Fibroblast of villous mesenchyme (primary cell): ENCODE measurements around the gene PTPN20. TPM values are rescaled to one million over a fixed set of nuclear protein-coding genes. Genes with fewer than 3 reads are reported as not detected.

Experiments
- DNase-seq: peaks from one replicate; pipeline ENCODE4 v3.0.0-alpha.2; 2010; ENCODE audit warnings: low read depth
- H3K4me3 ChIP-seq: 2 replicates; pipeline ENCODE4 v1.5.1; 2011; ENCODE audit warnings: low read depth, mild to moderate bottlenecking, low read length
- total RNA-seq: library from RNA; depleted of rRNA; stranded (reverse); fragments of >200 nt; gene quantifications from 2 replicates; pipeline ENCODE4 v1.2.3, GENCODE V29; 2012
- TF ChIP-seq, protein P1 (sequence below): IDR thresholded peaks from 2 replicates; pipeline ENCODE4 v1.5.1; 2012; ENCODE audit warnings: low read depth, mild to moderate bottlenecking, low read length; ENCODE audit not compliant: insufficient read depth

The PTPN20 gene
- total RNA-seq, 1 donor: 0.43 TPM

DNA sequence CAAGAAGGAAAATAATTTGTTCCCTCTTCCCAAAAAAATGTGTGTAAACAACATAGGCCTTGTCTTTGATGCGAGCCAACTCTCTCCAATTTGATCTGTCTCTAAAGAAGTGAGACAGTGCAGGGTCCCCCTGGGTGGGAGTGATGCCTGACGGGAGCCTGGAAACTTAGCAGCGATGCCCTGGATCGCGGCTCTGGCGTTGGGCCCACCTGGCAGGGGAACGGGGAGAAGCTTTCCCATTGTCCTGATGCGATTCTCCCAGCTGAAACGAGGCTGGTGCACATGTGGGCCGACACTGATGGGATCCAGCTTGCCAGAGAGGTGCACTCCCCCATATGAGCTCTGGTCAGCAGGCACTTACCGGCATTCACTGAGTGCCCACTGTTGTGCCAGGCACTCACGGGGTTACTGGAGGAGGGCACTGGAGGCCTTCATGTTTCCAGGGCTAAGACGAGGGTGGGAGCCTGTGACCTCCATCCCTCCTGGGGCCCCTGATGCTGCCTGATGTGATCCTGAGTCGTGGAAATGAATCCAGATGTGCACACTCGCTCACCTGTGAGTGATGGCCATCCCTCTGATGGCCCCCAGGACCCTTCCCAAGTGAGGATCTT is 132.8 kb downstream of the PTPN20 start:
- no peak overlapping the region for H3K4me3 ChIP-seq
- TF ChIP-seq, protein P1, sequence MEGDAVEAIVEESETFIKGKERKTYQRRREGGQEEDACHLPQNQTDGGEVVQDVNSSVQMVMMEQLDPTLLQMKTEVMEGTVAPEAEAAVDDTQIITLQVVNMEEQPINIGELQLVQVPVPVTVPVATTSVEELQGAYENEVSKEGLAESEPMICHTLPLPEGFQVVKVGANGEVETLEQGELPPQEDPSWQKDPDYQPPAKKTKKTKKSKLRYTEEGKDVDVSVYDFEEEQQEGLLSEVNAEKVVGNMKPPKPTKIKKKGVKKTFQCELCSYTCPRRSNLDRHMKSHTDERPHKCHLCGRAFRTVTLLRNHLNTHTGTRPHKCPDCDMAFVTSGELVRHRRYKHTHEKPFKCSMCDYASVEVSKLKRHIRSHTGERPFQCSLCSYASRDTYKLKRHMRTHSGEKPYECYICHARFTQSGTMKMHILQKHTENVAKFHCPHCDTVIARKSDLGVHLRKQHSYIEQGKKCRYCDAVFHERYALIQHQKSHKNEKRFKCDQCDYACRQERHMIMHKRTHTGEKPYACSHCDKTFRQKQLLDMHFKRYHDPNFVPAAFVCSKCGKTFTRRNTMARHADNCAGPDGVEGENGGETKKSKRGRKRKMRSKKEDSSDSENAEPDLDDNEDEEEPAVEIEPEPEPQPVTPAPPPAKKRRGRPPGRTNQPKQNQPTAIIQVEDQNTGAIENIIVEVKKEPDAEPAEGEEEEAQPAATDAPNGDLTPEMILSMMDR: no peak
- no peak for DNase-seq

DNA sequence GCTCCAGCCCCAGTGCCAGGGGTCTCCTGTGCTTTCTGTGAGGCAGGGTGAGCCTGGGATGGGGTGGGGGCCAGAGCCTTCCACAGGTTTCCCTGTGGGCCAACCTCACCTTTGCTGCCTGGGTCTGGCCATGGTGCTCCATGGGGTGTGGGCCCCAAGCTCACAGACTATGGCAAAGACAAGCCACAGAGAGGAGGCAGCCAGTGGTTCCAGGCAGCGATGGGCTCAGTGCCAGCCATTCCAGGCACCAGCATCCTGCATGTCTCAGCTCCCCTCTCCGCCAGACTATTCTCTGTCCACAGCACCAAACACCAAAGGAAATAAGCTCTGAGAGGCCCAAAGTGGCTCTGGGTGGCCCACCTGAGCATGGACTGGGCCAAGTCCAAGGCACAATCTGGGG is 133.5 kb downstream of the PTPN20 start:
- no peak for DNase-seq
- H3K4me3 ChIP-seq: no peak overlapping the region
- TF ChIP-seq, protein P1: no peak

DNA sequence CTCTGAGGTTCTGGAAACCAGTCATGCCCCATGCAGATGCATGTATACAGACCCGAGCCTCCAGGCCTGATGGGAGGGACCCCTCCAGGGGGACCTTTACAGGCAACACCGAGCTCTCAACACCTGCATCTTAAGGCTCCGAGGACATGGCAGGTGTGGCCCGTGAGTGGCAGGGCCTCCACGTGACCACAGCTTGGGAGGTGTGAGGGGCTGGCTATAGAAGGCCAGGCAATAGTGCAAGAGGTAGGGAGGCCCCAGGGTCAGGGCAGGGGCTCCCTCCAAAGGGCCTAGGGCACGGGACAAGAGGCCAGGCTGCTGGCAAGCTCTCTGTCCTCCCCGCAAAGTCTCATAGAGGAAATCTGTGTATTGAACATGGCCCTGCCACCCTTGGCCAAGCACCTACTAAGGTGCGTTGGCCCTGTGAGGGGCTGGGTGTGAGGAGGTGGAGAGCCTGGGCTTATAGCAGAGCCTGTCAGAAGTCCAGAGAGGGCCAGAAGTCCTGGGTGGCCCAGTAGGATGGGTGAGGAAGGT is 134.2 kb downstream of the PTPN20 start:
- no peak for DNase-seq
- no peak overlapping the region for H3K4me3 ChIP-seq
- TF ChIP-seq, protein P1: no peak

DNA sequence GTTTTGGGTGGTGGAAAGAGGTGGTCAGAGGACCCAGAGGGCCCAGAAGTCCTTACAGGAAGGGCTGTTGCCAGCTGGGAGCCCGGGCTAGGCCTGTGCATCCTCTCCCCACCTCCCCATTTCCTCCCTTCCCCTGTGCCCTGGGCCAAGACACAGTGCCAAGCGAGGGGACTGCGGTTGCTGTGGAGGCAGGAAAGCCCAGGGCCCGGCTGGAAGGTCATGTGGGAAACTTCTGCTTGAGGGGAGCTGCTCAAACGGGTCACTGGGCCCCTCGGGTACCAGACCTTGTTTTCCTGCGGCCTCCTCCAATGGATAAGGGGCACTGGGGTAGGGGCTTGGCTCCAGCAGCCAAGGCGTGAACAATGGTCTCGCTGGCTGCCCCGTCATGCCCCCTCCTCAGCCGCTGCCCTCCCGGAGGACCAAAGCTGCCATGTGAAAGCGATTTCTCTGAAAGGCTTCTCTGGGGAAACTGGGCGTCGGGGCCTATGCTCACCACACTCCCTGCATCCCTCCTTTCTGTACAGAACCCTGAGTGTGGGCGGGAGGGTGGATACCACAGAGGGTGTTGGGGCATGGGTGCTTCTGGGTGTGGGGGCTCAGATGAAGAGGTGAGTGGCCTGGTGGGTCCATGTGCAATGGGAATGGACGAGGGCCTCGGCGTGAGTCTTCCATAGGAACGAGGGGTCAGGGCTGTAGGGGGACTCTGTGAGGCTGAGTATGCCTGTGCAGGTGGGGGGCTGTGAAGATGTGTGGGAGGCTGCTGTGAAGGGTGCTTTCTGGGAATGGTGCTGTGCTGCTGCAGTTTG is 135.3 kb downstream of the PTPN20 start:
- no peak overlapping the region for H3K4me3 ChIP-seq
- no peak for DNase-seq
- TF ChIP-seq, protein P1: no peak

DNA sequence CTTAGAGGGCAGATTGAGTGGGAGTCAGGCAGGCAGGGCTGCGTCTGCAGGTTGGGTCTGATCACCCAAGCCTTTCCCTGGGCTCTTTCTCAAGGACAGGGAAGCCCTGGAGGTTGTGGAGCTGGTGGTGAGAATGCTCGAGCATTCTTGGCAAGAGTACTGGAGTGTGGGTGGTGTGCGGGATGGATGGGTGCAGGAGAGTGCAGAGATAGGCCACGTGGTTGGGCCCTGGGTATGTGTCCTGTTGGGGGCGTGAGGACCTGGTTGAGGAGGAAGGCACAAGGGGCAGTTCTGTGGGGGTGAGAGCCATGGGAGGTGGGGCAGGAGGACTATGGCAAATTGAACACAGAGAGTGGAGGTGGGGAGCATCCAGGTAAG is 135.9 kb downstream of the PTPN20 start:
- DNase-seq: no peak
- no peak overlapping the region for H3K4me3 ChIP-seq
- TF ChIP-seq, protein P1: no peak

DNA sequence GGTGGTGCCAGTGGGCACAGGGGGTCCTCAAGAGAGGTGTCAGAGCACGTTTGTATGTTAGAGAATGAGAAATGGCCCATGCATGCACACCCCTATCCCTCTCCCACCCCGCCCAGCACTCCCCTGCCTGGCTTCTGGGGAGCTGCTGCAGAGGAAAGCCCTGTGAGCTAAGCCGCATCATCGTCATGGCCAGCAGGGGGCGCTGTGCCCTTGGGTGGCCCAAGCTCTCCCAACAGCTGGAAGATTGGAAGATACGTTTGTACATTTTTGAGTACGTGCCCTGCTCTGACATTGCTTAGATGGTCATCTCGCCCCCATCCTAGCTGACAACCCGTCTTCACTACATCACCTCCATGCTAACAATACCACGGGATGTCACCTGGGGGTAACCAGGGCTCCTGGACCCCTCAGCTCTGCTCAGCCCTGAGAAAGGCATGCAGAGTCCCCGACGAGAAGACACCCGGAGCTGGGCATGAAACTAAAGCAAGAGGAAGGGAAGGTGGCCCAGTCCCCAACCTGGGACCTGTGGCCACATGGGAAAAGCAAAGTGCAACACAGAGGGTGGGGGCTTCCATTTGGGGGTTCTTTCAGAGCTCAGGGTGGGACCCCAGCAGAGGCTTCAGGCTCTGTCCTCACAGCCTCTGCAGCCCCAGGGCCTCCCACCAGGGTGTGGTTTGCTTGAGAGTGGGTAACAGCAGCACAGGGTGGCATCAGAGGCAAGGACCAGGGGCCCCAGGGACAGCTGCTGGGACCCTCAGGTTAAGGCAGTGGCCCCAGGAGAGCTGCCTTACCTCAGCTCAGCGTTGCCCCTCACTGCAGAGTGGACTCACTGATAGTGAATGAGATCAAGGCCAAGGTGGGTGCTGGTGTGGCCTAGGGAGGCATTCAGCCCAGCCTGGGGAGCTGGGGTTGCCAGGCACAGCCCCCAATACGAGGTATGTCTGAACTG is 136.6 kb downstream of the PTPN20 start:
- TF ChIP-seq, protein P1: peak; percentile 82
- no peak overlapping the region for H3K4me3 ChIP-seq
- DNase-seq: peak; percentile 71
